ENCODE results near the gene ASTN1.

ASTN1 gene

DNA sequence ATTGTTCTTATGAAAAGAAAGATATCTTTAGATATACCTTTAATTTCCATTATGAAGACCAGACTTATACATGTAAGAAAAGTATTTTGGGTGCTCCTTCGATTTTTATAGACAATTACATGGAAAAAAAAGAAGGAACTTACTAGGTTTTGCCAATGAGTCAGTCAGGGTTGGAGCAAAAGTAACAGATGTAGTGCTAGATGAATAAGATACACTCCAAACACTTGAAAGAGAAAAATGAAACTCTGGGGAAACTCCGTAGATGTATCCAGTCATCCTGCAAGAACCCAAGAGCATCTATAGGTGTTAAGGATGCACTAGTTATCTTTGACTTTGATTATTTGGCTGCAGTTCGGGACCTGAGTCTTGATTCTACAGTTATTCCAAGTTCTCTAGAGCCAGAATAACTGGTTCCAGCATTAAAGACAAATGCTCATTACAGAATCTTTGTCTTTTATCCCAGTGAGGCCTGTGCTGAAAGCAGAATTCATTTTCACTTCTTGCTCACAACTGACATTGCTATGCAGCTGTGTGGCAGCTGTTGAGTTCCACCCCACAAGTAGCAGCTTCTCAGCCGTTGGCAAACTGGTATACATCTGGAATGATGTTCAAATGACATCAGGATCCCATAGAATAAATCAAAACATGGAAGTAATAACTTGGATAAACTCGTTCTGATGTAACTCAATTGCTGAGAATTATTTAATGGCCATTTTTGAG is 326.1 kb downstream of the ASTN1 start:
- no peak for DNase-seq (ENCODE audit: low read depth, low spot score)

DNA sequence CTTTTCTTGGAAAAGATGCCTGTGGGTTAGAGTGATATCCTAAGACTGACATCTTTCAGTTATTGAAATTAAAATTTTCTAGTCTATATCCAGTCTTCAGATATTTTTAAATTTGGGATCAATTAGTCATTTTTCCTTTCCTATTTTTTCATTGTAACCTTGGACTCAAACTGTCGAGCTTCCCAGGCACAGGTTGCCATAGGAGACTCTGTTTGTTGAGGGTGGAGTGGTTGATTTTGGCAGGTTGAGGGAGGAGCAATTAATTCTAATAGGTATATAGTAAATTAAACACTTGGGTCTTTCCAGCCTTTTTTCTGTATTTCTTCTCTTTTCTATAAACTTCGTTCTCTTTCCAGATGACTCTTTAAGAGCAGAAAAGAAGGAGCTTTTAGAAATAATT is 326.8 kb downstream of the ASTN1 start:
- DNase-seq (ENCODE audit: low read depth, low spot score) = no peak

DNA sequence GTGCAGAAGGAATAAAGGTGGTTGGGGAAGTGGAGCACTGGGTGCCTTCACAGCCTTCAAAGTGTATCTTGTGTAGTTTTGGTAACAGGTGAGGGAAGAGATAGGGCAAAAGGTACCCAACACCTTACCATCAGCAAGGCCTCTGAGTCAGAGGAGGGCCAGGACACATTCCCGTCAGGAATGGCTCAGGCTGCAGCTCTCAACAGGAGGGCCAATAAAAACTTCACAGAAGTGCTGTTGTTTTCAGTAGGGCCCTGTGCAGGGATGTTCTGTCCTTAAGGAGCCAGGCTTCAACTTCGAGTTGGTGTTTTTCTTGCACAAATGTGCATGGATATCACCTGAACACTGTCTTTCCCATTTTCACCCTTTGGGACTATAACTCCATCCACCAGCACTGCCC is 333.4 kb downstream of the ASTN1 start:
- DNase-seq (ENCODE audit: low read depth, low spot score) = no peak

DNA sequence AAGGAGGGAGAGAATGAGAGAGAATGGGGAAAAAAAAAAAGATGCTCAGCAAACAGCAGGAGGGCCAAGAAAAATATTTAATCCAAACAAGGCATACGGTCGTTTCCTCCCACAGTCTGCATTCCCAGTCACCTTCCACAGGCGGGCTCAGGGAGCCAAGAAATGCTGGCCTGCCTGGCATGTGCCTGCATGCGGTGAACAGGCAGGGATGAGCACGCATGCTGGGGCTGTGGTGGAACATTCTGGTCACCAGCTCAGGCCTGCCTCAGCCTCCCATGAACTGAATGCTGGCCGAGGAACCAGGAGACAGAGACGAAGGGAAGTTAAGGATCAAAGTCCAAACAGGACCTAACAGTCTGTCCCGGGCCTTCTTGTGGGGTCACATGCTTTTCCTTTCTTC is 335.3 kb downstream of the ASTN1 start:
- DNase-seq (ENCODE audit: low read depth, low spot score) = no peak

DNA sequence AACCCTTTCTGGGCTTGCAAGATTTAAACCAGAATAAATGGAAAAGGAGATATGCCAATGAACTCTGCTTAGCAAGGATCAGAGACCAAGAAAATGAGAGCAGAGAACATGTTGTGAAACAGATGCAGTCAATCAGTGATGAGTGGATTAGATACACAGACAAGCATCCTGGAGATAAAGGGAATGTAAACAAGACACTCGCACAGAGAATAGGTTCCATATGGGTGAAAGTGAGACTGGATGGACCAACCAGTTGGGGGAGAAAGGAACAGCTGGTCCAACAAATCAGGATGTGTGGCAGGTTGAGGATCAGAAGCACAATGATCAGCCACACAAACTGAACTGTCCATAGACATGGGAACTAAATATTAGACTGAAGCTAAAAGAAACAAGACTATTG is 338.2 kb downstream of the ASTN1 start:
- DNase-seq (ENCODE audit: low read depth, low spot score) = no peak

- no peak for DNase-seq (ENCODE audit: low read depth, low spot score)
Measured at GRCh38 chr1:176820391-176821031, 344.0 kb downstream of the ASTN1 start.

- DNase-seq (ENCODE audit: low read depth, low spot score) = no peak
Measured at GRCh38 chr1:176816232-176816631, 348.3 kb downstream of the ASTN1 start.

DNA sequence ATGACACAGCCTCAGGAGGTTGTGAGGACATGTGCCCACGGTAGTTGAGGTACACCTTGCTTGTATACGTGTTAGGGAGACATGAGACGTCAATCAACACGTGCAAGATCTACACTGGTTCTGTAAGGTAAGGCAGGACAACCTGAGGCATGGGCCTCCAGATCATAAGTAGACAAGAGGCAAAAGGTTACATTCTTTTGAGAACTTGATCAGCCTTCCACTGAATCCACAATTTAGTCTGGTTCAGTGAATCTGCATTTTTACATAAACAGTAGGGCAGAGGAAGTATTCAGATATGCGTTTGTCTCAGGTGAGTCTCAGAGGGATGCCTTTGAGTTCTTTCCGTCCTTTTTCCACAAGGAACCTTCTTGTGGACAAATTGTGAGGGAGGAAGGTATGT is 348.9 kb downstream of the ASTN1 start:
- no peak for DNase-seq (ENCODE audit: low read depth, low spot score)

DNA sequence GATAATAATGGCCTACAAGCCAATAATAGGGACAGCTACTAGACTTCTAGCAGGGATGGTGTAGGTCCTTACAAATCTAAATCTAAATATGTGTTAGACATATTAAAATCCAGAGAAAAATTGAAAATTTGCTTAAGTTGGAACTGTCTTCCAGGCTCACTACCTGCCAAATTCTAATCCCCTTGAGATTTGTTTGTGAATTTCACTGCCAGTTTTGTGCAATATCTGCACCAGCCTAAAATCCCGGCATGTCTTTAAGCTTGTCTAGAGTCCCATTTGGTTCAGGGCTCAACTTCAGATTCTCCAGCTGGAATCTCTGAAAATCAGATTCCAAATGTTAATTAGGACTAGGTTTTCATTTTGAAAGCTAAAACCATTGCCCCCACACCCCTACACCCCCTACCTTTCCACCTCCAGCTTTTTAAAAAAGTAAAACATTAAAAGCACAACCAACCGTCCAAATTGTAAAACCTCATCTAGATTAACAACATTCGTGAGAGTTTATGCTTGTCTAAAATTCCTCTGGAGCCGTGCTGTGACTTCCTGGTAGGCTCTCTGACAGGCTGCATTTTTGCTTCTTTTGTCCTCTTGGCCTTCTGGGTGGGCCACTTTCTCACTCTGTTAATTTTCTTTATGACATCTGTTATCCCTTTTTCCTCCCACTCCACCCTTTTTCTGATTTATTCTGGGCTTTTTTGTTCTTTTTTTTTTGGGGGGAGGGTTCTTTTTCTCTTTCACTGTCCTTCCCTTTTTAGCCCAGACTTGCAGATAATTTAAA is 352.8 kb downstream of the ASTN1 start:
- no peak for DNase-seq (ENCODE audit: low read depth, low spot score)

DNA sequence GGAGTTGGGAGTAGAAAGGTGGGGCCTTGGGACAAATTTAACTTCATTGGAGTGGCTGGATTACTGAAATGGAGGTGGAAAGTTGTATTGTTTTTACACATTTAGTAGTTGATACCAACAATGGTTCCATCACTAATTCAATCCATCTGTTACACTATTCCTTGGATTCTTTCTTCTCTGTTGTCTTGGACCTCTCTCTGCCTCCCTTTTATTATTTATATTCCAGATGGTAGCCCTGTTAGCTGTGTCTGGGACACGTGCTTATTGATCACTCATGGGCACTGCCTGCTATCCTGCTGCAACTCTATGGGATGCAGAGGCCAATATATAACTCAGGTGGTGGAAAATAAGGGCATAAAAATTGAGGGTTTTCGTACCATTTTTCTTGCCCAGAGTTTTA is 355.2 kb downstream of the ASTN1 start:
- no peak for DNase-seq (ENCODE audit: low read depth, low spot score)

All from brain pericyte (primary cell).